ENCODE results near the gene UBE4A.
A peak's percentile ranks its signal among the peaks of the same experiment; 100 is the strongest.

The UBE4A gene

GRCh38 chr11:118434553-118435289 lies 75.3 kb downstream of the UBE4A start:
- peak overlapping the region; percentile 98 for H3K27ac ChIP-seq
- TF ChIP-seq CTCF (IDR thresholded peaks at IDR 0.05): no peak
- no peak for TF ChIP-seq ZFX (IDR thresholded peaks at IDR 0.05; ENCODE audit: borderline replicate concordance)

GRCh38 chr11:118435290-118435892 lies 76.0 kb downstream of the UBE4A start:
- TF ChIP-seq CTCF (IDR thresholded peaks at IDR 0.05) (no peak), ZFX (IDR thresholded peaks at IDR 0.05; ENCODE audit: borderline replicate concordance) (no peak)
- H3K27ac ChIP-seq: peak overlapping the region; percentile 98

GRCh38 chr11:118435893-118436624 lies 76.7 kb downstream of the UBE4A start, which contains the start of gene KMT2A:
Gene KMT2A, plus strand, starts transcription at chr11:118436492. Its CDS starts 21 bp downstream, at chr11:118436513.
- TF ChIP-seq ZFX (IDR thresholded peaks at IDR 0.05; ENCODE audit: borderline replicate concordance) (no peak), CTCF (IDR thresholded peaks at IDR 0.05) (no peak)

GRCh38 chr11:118436639-118437207 lies 77.3 kb downstream of the UBE4A start:
- peak overlapping the region; percentile 98 for H3K27ac ChIP-seq
- no peak for TF ChIP-seq ZFX (IDR thresholded peaks at IDR 0.05; ENCODE audit: borderline replicate concordance)
- no peak for TF ChIP-seq CTCF (IDR thresholded peaks at IDR 0.05)

More at GRCh38 chr11:118435893-118436624, 76.7 kb downstream of the UBE4A start, which contains the start of gene KMT2A:
- peak within 1 kb of the TSS; percentile 98 for H3K27ac ChIP-seq

- peak overlapping the region; percentile 98 for H3K27ac ChIP-seq
- TF ChIP-seq ZFX (IDR thresholded peaks at IDR 0.05; ENCODE audit: borderline replicate concordance) (no peak), CTCF (IDR thresholded peaks at IDR 0.05) (no peak)
Measured at GRCh38 chr11:118437208-118438125, 78.1 kb downstream of the UBE4A start.

GRCh38 chr11:118438314-118438931 lies 79.0 kb downstream of the UBE4A start:
- TF ChIP-seq CTCF (IDR thresholded peaks at IDR 0.05) (no peak), ZFX (IDR thresholded peaks at IDR 0.05; ENCODE audit: borderline replicate concordance) (no peak)
- no peak overlapping the region; the same call in 1 of the 2 replicates for H3K27ac ChIP-seq
